C4-2B (cell line): ENCODE results near the gene TMEM88.
A peak's percentile ranks its signal among the peaks of the same experiment; 100 is the strongest.

ENCODE experiments used
- CTCF ChIP-seq: fragments of 450-650 bp; conservative IDR thresholded peaks from 2 replicates; pipeline ENCODE4 v1.5.1; 2017; ENCODE audit warnings: mild to moderate bottlenecking
- ZFX ChIP-seq: fragments of 450-650 bp; IDR thresholded peaks from 2 replicates; pipeline ENCODE4 v1.6.1; 2017

- TF ChIP-seq CTCF (no peak), ZFX (0 out of 2 replicates have a peak, but pooled peaks have one; percentile 8)
Observed at GRCh38 chr17:7841915-7842379, 12.9 kb upstream of the TMEM88 start.
